SJCRH30 (cell line): Measurements from ENCODE around the gene STK39. TPM values are rescaled to one million over a fixed set of nuclear protein-coding genes. Genes with fewer than 3 reads are reported as not detected.
"Not testable (repeated sequence)": the region's sequence is repeated elsewhere in the genome, so short reads cannot be mapped to it uniquely, and the experiment has no call there.

Experiments used
- DNase-seq, 2 experiments: peaks; one replicate each; pipeline ENCODE4 v3.0.0-alpha.2; 2015 to 2020
- H3K27ac ChIP-seq: fragments of 250-450 bp; sonication (Bioruptor Pico); 2 replicates; pipeline ENCODE4 v1.5.1; 2020; ENCODE audit warnings: mild to moderate bottlenecking, moderate library complexity
- H3K27me3 ChIP-seq: fragments of 250-450 bp; sonication (Bioruptor Pico); 2 replicates; pipeline ENCODE4 v1.5.1; 2020; ENCODE audit warnings: mild to moderate bottlenecking, moderate library complexity
- H3K36me3 ChIP-seq: fragments of 250-450 bp; sonication (Bioruptor Pico); 2 replicates; pipeline ENCODE4 v1.5.1; 2020; ENCODE audit warnings: mild to moderate bottlenecking, moderate library complexity
- H3K4me1 ChIP-seq: fragments of 250-450 bp; sonication (Bioruptor Pico); 2 replicates; pipeline ENCODE4 v1.5.1; 2020; ENCODE audit warnings: mild to moderate bottlenecking, moderate library complexity
- H3K4me3 ChIP-seq: fragments of 250-450 bp; sonication (Bioruptor Pico); 2 replicates; pipeline ENCODE4 v1.5.1; 2020; ENCODE audit warnings: mild to moderate bottlenecking, moderate library complexity
- H3K9me3 ChIP-seq: fragments of 250-450 bp; sonication (Bioruptor Pico); replicated peaks from 2 replicates; pipeline ENCODE4 v1.5.1; 2020; ENCODE audit warnings: mild to moderate bottlenecking, moderate library complexity
- total RNA-seq: library from RNA; depleted of rRNA; stranded (reverse); fragments of >200 nt; shearing (Covaris generic); gene quantifications from 2 replicates; pipeline ENCODE4 v1.2.3, GENCODE V29; 2014

STK39 gene
- total RNA-seq, 1 experiment from 2014 or later: 8.5 TPM

GRCh38 chr2:168139852-168140251 lies 107.5 kb downstream of the STK39 start:
- peaks cover under 1% of the 10 kb centered on the region; the same call in 1 of the 2 replicates for H3K4me1 ChIP-seq
- no peaks in the 10 kb centered on the region for H3K36me3 ChIP-seq
- no peaks in the 10 kb centered on the region for H3K27me3 ChIP-seq
- no peak for DNase-seq
- no peak overlapping the region for H3K4me3 ChIP-seq
- H3K9me3 ChIP-seq: no peaks in the 10 kb centered on the region
- H3K27ac ChIP-seq: no peak overlapping the region

- no peak overlapping the region for H3K27ac ChIP-seq
- DNase-seq: no peak
- H3K9me3 ChIP-seq: no peaks in the 10 kb centered on the region
- H3K36me3 ChIP-seq: no peaks in the 10 kb centered on the region
- H3K4me1 ChIP-seq: no peaks in the 10 kb centered on the region
- no peak overlapping the region for H3K4me3 ChIP-seq
- H3K27me3 ChIP-seq: no peaks in the 10 kb centered on the region
Measured at GRCh38 chr2:168138901-168139300, 108.5 kb downstream of the STK39 start.

GRCh38 chr2:168138374-168138773 lies 109.0 kb downstream of the STK39 start:
- H3K9me3 ChIP-seq: no peaks in the 10 kb centered on the region
- no peak overlapping the region for H3K4me3 ChIP-seq
- no peak overlapping the region for H3K27ac ChIP-seq
- DNase-seq: no peak
- no peaks in the 10 kb centered on the region for H3K4me1 ChIP-seq
- H3K36me3 ChIP-seq: no peaks in the 10 kb centered on the region
- H3K27me3 ChIP-seq: no peaks in the 10 kb centered on the region

- no peaks in the 10 kb centered on the region for H3K9me3 ChIP-seq
- no peak overlapping the region for H3K27ac ChIP-seq
- no peaks in the 10 kb centered on the region for H3K36me3 ChIP-seq
- no peak for DNase-seq
- no peaks in the 10 kb centered on the region for H3K4me1 ChIP-seq
- H3K4me3 ChIP-seq: no peak overlapping the region
- H3K27me3 ChIP-seq: no peaks in the 10 kb centered on the region
Measured at GRCh38 chr2:168137510-168138180, 109.8 kb downstream of the STK39 start.

- no peaks in the 10 kb centered on the region for H3K27me3 ChIP-seq
- H3K27ac ChIP-seq: no peak overlapping the region
- H3K4me1 ChIP-seq: no peaks in the 10 kb centered on the region
- H3K4me3 ChIP-seq: no peak overlapping the region
- no peaks in the 10 kb centered on the region for H3K9me3 ChIP-seq
- H3K36me3 ChIP-seq: no peaks in the 10 kb centered on the region
- peak in 1 of 2 experiments; percentile 56 for DNase-seq
Measured at GRCh38 chr2:168136392-168136977, 110.9 kb downstream of the STK39 start.

- no peak overlapping the region for H3K4me3 ChIP-seq
- DNase-seq: no peak
Measured at GRCh38 chr2:168135630-168136029, 111.8 kb downstream of the STK39 start.

GRCh38 chr2:168135121-168135520 lies 112.3 kb downstream of the STK39 start:
- Histone ChIP-seq H3K27me3 (no peaks in the 10 kb centered on the region), H3K4me1 (no peaks in the 10 kb centered on the region), H3K27ac (no peak overlapping the region), H3K4me3 (no peak overlapping the region), H3K36me3 (no peaks in the 10 kb centered on the region), H3K9me3 (no peaks in the 10 kb centered on the region)
- DNase-seq: no peak

More at GRCh38 chr2:168135630-168136029, 111.8 kb downstream of the STK39 start:
- H3K27me3 ChIP-seq: no peaks in the 10 kb centered on the region
- H3K4me1 ChIP-seq: no peaks in the 10 kb centered on the region
- no peaks in the 10 kb centered on the region for H3K9me3 ChIP-seq
- no peaks in the 10 kb centered on the region for H3K36me3 ChIP-seq
- no peak overlapping the region for H3K27ac ChIP-seq

GRCh38 chr2:168134485-168134884 lies 112.9 kb downstream of the STK39 start:
- Histone ChIP-seq H3K4me3 (no peak overlapping the region), H3K27ac (no peak overlapping the region), H3K27me3 (no peaks in the 10 kb centered on the region), H3K9me3 (no peaks in the 10 kb centered on the region), H3K4me1 (no peaks in the 10 kb centered on the region), H3K36me3 (no peaks in the 10 kb centered on the region)
- no peak for DNase-seq

GRCh38 chr2:168132389-168132788 lies 115.0 kb downstream of the STK39 start:
- Histone ChIP-seq H3K9me3 (no peaks in the 10 kb centered on the region), H3K27ac (no peak overlapping the region), H3K36me3 (0 out of 2 replicates have a peak, but pooled peaks cover 2% of the 10 kb centered on the region), H3K4me3 (no peak overlapping the region), H3K27me3 (no peaks in the 10 kb centered on the region), H3K4me1 (no peaks in the 10 kb centered on the region)
- no peak for DNase-seq

- no peak for DNase-seq
- H3K27ac ChIP-seq: no peak overlapping the region
Measured at GRCh38 chr2:168130346-168130745, 117.0 kb downstream of the STK39 start.

GRCh38 chr2:168127371-168127770 lies 120.0 kb downstream of the STK39 start:
- Histone ChIP-seq H3K27me3 (no peaks in the 10 kb centered on the region), H3K27ac (no peak overlapping the region), H3K9me3 (no peaks in the 10 kb centered on the region), H3K4me3 (no peak overlapping the region), H3K4me1 (no peaks in the 10 kb centered on the region), H3K36me3 (0 out of 2 replicates have a peak, but pooled peaks cover 3% of the 10 kb centered on the region)
- no peak for DNase-seq

More at GRCh38 chr2:168130346-168130745, 117.0 kb downstream of the STK39 start:
- Histone ChIP-seq H3K4me3 (no peak overlapping the region), H3K27me3 (no peaks in the 10 kb centered on the region), H3K36me3 (0 out of 2 replicates have a peak, but pooled peaks cover 3% of the 10 kb centered on the region), H3K4me1 (no peaks in the 10 kb centered on the region), H3K9me3 (no peaks in the 10 kb centered on the region)

- H3K4me1 ChIP-seq, H3K27ac ChIP-seq, H3K4me3 ChIP-seq, H3K9me3 ChIP-seq, H3K27me3 ChIP-seq, DNase-seq, H3K36me3 ChIP-seq: not testable (repeated sequence)
Measured at GRCh38 chr2:168122210-168122609, 125.2 kb downstream of the STK39 start.

- peak; percentile 52 to 58 for DNase-seq
- H3K27me3 ChIP-seq: no peaks in the 10 kb centered on the region
Measured at GRCh38 chr2:168120730-168121129, 126.7 kb downstream of the STK39 start.

GRCh38 chr2:168120310-168120709 lies 127.1 kb downstream of the STK39 start:
- DNase-seq: peak in 1 of 2 experiments; percentile 7
- H3K4me1 ChIP-seq: peaks cover 2% of the 10 kb centered on the region; the same call in 1 of the 2 replicates
- H3K27me3 ChIP-seq: no peaks in the 10 kb centered on the region
- no peak overlapping the region for H3K4me3 ChIP-seq
- H3K27ac ChIP-seq: no peak overlapping the region
- no peaks in the 10 kb centered on the region for H3K36me3 ChIP-seq
- H3K9me3 ChIP-seq: no peaks in the 10 kb centered on the region

More at GRCh38 chr2:168120730-168121129, 126.7 kb downstream of the STK39 start:
- peaks cover 2% of the 10 kb centered on the region; the same call in 1 of the 2 replicates for H3K4me1 ChIP-seq
- H3K9me3 ChIP-seq: no peaks in the 10 kb centered on the region
- H3K36me3 ChIP-seq: no peaks in the 10 kb centered on the region
- H3K27ac ChIP-seq: no peak overlapping the region
- no peak overlapping the region for H3K4me3 ChIP-seq

GRCh38 chr2:168119515-168120141 lies 127.8 kb downstream of the STK39 start:
- Histone ChIP-seq H3K4me1 (peaks cover 2% of the 10 kb centered on the region; the same call in 1 of the 2 replicates), H3K36me3 (no peaks in the 10 kb centered on the region), H3K9me3 (no peaks in the 10 kb centered on the region), H3K27ac (no peak overlapping the region), H3K27me3 (no peaks in the 10 kb centered on the region), H3K4me3 (no peak overlapping the region)
- DNase-seq: peak; percentile 45 to 84
